ENCODE measurements around the gene TMEM87B.

The TMEM87B gene

DNA sequence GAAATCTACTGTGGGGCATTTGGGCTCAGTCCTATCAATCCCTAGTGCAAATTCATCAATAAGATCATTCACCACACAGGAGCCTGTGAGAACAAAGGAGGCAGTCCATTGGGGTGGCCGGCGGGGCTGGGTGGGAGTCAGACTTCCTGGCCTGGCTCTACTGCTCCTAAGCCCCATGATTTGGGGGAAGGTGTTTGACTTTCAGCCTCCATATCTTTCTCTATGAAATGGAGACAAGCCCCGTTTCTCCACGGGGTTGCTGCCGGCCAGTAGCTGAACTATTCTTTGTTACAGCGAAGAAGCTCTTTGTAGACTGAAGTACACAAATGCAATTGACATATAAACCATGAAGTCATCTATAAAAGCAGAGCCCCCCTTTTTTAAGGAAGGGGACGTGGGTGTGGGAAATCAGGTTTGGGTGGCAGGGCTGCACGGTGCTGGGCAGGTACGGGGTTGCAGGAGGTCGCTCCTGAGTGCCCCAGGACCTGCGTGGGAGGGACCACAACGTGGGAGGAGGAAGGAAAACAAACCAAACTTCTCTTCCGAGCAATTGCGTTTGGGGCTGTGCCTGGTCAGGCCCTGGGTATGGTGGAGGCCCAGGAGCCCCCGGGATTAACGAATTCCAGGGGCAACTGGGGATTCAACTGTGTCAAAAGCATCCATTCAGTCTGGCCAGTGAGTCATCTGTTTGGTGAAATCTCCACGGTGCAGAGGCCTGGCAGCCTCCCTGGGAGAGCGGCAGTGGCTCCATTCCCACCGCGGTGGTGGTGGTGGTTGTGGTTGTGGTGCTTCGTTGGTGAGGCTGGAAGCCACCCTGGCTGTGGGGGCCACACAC lies 101.3 kb downstream of the TMEM87B start:
- no peaks in the 10 kb centered on the region for H3K4me1 ChIP-seq (ENCODE audit: control insufficient read depth, insufficient read depth, low read length)
- no peak overlapping the region for H3K4me3 ChIP-seq (ENCODE audit: low read length)
- H3K9ac ChIP-seq (ENCODE audit: low read length) = no peak overlapping the region
- H3K9me3 ChIP-seq (ENCODE audit: control insufficient read depth, low read length) = no peaks in the 10 kb centered on the region
- H3K27me3 ChIP-seq (ENCODE audit: control insufficient read depth, insufficient read depth, low read length) = peaks cover 3% of the 10 kb centered on the region
- no peaks in the 10 kb centered on the region for H3K36me3 ChIP-seq (ENCODE audit: control insufficient read depth, insufficient read depth, low read length)

DNA sequence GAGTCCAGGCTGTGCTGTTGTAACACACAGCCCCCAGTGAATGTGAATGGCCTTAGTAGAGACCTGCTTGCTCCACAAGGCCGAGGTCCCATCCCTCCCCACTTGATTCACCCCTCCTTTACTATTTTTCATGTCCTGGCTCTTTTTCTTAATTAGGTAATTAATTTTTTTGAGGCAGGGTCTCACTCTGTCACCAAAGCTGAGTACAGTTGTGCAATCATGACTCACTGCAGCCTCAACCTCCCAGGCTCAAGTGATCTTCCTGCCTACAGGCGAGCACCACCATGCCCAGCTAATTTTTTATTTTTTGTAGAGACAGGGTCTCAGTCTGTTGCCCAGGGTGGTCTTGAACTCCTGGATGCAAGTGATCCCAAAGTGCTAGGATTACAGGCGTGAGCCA lies 102.4 kb downstream of the TMEM87B start:
- Histone ChIP-seq H3K27me3 (ENCODE audit: control insufficient read depth, insufficient read depth, low read length) (peaks cover 3% of the 10 kb centered on the region), H3K9ac (ENCODE audit: low read length) (no peak overlapping the region), H3K9me3 (ENCODE audit: control insufficient read depth, low read length) (no peaks in the 10 kb centered on the region), H3K4me1 (ENCODE audit: control insufficient read depth, insufficient read depth, low read length) (no peaks in the 10 kb centered on the region), H3K4me3 (ENCODE audit: low read length) (no peak overlapping the region), H3K36me3 (ENCODE audit: control insufficient read depth, insufficient read depth, low read length) (no peaks in the 10 kb centered on the region)

GRCh38 chr2:112159454-112159921 lies 104.4 kb downstream of the TMEM87B start:
- H3K4me3 ChIP-seq (ENCODE audit: low read length) = no peak overlapping the region
- H3K9ac ChIP-seq (ENCODE audit: low read length) = no peak overlapping the region
- H3K9me3 ChIP-seq (ENCODE audit: control insufficient read depth, low read length) = no peaks in the 10 kb centered on the region
- no peaks in the 10 kb centered on the region for H3K4me1 ChIP-seq (ENCODE audit: control insufficient read depth, insufficient read depth, low read length)
- no peaks in the 10 kb centered on the region for H3K27me3 ChIP-seq (ENCODE audit: control insufficient read depth, insufficient read depth, low read length)
- no peaks in the 10 kb centered on the region for H3K36me3 ChIP-seq (ENCODE audit: control insufficient read depth, insufficient read depth, low read length)

- H3K4me1 ChIP-seq (ENCODE audit: control insufficient read depth, insufficient read depth, low read length) = no peaks in the 10 kb centered on the region
- H3K36me3 ChIP-seq (ENCODE audit: control insufficient read depth, insufficient read depth, low read length) = no peaks in the 10 kb centered on the region
- no peak overlapping the region for H3K9ac ChIP-seq (ENCODE audit: low read length)
- no peaks in the 10 kb centered on the region for H3K27me3 ChIP-seq (ENCODE audit: control insufficient read depth, insufficient read depth, low read length)
- no peaks in the 10 kb centered on the region for H3K9me3 ChIP-seq (ENCODE audit: control insufficient read depth, low read length)
- no peak overlapping the region for H3K4me3 ChIP-seq (ENCODE audit: low read length)
Measured at GRCh38 chr2:112160283-112161250, 105.5 kb downstream of the TMEM87B start.

DNA sequence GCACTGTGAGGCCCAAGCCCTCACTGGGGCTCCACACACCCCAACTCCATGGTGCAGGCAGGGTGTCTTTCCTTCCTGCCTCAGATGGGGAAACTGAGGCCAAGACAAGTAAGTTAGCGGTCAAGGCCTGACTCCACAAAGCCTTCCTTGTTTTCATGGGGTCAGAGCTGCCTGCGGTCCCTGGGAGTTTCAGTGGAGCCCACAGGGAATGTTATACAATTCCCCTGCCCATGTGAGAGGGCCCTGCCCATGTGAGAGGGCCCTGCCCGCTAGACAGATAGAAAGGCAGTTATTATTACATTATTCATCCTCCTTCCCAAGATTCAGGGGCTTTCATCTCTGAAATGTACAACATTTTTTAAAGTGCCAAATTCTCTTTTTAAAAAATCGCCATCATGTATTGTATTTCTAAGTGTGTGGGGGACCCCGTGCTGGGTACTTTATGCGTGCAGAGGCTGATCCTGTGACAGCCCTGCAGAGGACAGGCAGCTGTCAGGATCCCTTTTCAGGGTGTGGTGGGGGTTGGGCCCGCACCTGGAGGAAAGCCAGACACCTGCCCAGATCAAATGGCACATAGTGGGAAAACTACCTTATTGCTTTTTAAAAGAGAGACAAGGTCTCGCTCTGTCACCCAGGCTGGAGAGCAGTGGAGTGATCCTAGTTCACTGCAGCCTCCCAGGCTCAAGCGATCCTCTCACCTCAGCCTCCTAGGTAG lies 106.5 kb downstream of the TMEM87B start:
- H3K9me3 ChIP-seq (ENCODE audit: control insufficient read depth, low read length) = no peaks in the 10 kb centered on the region
- H3K9ac ChIP-seq (ENCODE audit: low read length) = no peak overlapping the region
- H3K4me1 ChIP-seq (ENCODE audit: control insufficient read depth, insufficient read depth, low read length) = no peaks in the 10 kb centered on the region
- no peaks in the 10 kb centered on the region for H3K27me3 ChIP-seq (ENCODE audit: control insufficient read depth, insufficient read depth, low read length)
- no peak overlapping the region for H3K4me3 ChIP-seq (ENCODE audit: low read length)
- no peaks in the 10 kb centered on the region for H3K36me3 ChIP-seq (ENCODE audit: control insufficient read depth, insufficient read depth, low read length)

GRCh38 chr2:112162341-112162740 lies 107.3 kb downstream of the TMEM87B start:
- Histone ChIP-seq H3K9me3 (ENCODE audit: control insufficient read depth, low read length) (no peaks in the 10 kb centered on the region), H3K4me1 (ENCODE audit: control insufficient read depth, insufficient read depth, low read length) (no peaks in the 10 kb centered on the region), H3K4me3 (ENCODE audit: low read length) (no peak overlapping the region), H3K36me3 (ENCODE audit: control insufficient read depth, insufficient read depth, low read length) (no peaks in the 10 kb centered on the region), H3K27me3 (ENCODE audit: control insufficient read depth, insufficient read depth, low read length) (no peaks in the 10 kb centered on the region), H3K9ac (ENCODE audit: low read length) (no peak overlapping the region)

- Histone ChIP-seq H3K4me1 (ENCODE audit: control insufficient read depth, insufficient read depth, low read length) (no peaks in the 10 kb centered on the region), H3K9ac (ENCODE audit: low read length) (no peak overlapping the region), H3K36me3 (ENCODE audit: control insufficient read depth, insufficient read depth, low read length) (no peaks in the 10 kb centered on the region), H3K27me3 (ENCODE audit: control insufficient read depth, insufficient read depth, low read length) (no peaks in the 10 kb centered on the region), H3K4me3 (ENCODE audit: low read length) (no peak overlapping the region), H3K9me3 (ENCODE audit: control insufficient read depth, low read length) (no peaks in the 10 kb centered on the region)
Measured at GRCh38 chr2:112162956-112163355, 107.9 kb downstream of the TMEM87B start.

DNA sequence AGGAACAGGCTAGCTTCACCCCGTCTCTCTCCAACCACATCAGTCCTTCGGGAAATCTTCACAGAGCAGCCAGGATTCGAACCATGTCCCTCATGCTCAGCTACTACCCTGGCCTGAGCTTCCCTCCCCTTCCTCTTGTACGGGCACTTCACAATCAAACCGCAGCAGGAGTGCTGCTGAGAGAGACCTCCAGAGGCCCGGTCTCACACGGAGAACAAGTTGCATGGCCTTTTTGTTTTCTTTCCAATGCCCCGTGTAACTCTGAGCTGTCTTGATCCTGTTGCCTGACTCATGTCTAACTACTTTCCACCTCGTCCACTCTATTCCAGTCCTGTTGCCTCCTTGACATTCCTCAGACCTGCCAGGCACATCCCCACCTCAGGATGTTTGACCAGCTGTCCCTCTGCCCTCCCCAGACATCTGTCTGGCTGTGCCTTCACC lies 108.5 kb downstream of the TMEM87B start:
- no peaks in the 10 kb centered on the region for H3K4me1 ChIP-seq (ENCODE audit: control insufficient read depth, insufficient read depth, low read length)
- H3K27me3 ChIP-seq (ENCODE audit: control insufficient read depth, insufficient read depth, low read length) = no peaks in the 10 kb centered on the region
- no peaks in the 10 kb centered on the region for H3K36me3 ChIP-seq (ENCODE audit: control insufficient read depth, insufficient read depth, low read length)
- H3K9ac ChIP-seq (ENCODE audit: low read length) = no peak overlapping the region
- H3K9me3 ChIP-seq (ENCODE audit: control insufficient read depth, low read length) = no peaks in the 10 kb centered on the region
- H3K4me3 ChIP-seq (ENCODE audit: low read length) = no peak overlapping the region

- Histone ChIP-seq H3K4me3 (ENCODE audit: low read length) (no peak overlapping the region), H3K27me3 (ENCODE audit: control insufficient read depth, insufficient read depth, low read length) (no peaks in the 10 kb centered on the region)
Measured at GRCh38 chr2:112164876-112165275, 109.8 kb downstream of the TMEM87B start.

GRCh38 chr2:112165296-112165695 lies 110.2 kb downstream of the TMEM87B start:
- no peak overlapping the region for H3K9ac ChIP-seq (ENCODE audit: low read length)
- H3K9me3 ChIP-seq (ENCODE audit: control insufficient read depth, low read length) = no peaks in the 10 kb centered on the region
- no peaks in the 10 kb centered on the region for H3K4me1 ChIP-seq (ENCODE audit: control insufficient read depth, insufficient read depth, low read length)
- H3K36me3 ChIP-seq (ENCODE audit: control insufficient read depth, insufficient read depth, low read length) = no peaks in the 10 kb centered on the region
- no peaks in the 10 kb centered on the region for H3K27me3 ChIP-seq (ENCODE audit: control insufficient read depth, insufficient read depth, low read length)
- H3K4me3 ChIP-seq (ENCODE audit: low read length) = no peak overlapping the region

More at GRCh38 chr2:112164876-112165275, 109.8 kb downstream of the TMEM87B start:
- no peaks in the 10 kb centered on the region for H3K36me3 ChIP-seq (ENCODE audit: control insufficient read depth, insufficient read depth, low read length)
- no peak overlapping the region for H3K9ac ChIP-seq (ENCODE audit: low read length)
- no peaks in the 10 kb centered on the region for H3K4me1 ChIP-seq (ENCODE audit: control insufficient read depth, insufficient read depth, low read length)
- no peaks in the 10 kb centered on the region for H3K9me3 ChIP-seq (ENCODE audit: control insufficient read depth, low read length)

DNA sequence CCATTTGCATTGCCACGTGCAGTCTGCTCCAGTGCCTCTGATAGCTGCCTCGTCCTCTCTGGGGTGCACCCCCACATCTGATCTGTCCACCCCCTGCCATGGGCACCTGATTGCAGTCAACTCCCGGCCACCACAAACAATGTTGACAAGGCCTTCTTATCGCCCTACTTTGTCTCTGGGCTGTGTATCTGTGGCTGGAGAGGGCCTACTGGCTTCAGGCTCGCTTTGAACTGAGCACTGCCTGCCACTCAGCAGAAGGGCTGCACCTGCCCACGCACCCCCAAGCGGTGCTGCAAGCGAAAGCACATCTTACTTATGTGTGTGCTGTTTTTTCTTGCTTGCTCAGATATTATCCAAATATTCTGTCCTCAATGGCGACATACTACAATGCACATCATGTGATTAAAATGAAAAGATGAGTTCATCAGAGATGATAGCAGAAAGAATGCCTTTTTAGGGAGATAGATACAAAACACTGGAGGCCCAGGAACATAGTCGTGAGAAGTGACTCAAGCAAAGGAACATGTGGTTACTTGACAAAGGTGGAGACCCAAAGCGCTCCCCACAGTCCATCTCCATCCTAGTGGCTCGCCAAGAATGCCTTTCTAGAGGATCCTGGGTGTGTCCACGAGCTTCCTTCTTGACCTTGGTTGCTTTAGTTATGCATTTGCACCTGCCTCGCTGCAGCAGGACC lies 111.9 kb downstream of the TMEM87B start:
- Histone ChIP-seq H3K4me3 (ENCODE audit: low read length) (no peak overlapping the region), H3K36me3 (ENCODE audit: control insufficient read depth, insufficient read depth, low read length) (no peaks in the 10 kb centered on the region), H3K9me3 (ENCODE audit: control insufficient read depth, low read length) (no peaks in the 10 kb centered on the region), H3K4me1 (ENCODE audit: control insufficient read depth, insufficient read depth, low read length) (no peaks in the 10 kb centered on the region), H3K9ac (ENCODE audit: low read length) (no peak overlapping the region), H3K27me3 (ENCODE audit: control insufficient read depth, insufficient read depth, low read length) (no peaks in the 10 kb centered on the region)

All from mucosa of stomach (tissue), 1 donor.